IMR-90 (cell line): ENCODE data around the gene GALNT14. TPM values are rescaled to one million over a fixed set of nuclear protein-coding genes. Genes with fewer than 3 reads are reported as not detected.

Experiments used
- ATAC-seq: fragments of 200-7000 bp; cut with Tn5 transposase; 2 replicates; pipeline ENCODE4 v1.9.1; 2020; ENCODE audit warnings: low read depth, mild to moderate bottlenecking, moderate library complexity
- BruUV-seq: library from RNA; stranded (reverse); fragments of 400-500 nt; replicated peaks from 2 replicates; lab custom pipeline; 2021; lab: Mats Ljungman, UMichigan
- CTCF ChIA-PET: fragments of 300-600 bp; formaldehyde crosslinking; extraction: SDS; loops from one replicate; lab custom pipeline; 2021; ENCODE audit warnings: antibody characterized with exemption; lab: Yijun Ruan, JAX
- POLR2A ChIA-PET: fragments of 300-600 bp; sonication (Branson Sonifier 250); formaldehyde crosslinking; loops from one replicate; lab custom pipeline; 2022; ENCODE audit warnings: antibody characterized with exemption; ENCODE audit not compliant: unreplicated experiment; lab: Charles Lee
- DNase-seq: peaks from one replicate; pipeline ENCODE4 v3.0.0; 2013
- H2AFZ ChIP-seq: replicated peaks from 2 replicates; pipeline ENCODE3; 2013; ENCODE audit warnings: low read length, mild to moderate bottlenecking; ENCODE audit not compliant: poor library complexity
- H2AK5ac ChIP-seq: 2 replicates; pipeline ENCODE4 v1.6.1; 2013; ENCODE audit warnings: low read depth, low read length, inconsistent platforms
- H2AK9ac ChIP-seq: replicated peaks from 2 replicates; pipeline ENCODE3; 2013; ENCODE audit warnings: mild to moderate bottlenecking, low read depth, low read length, moderate library complexity; ENCODE audit not compliant: poor library complexity
- H2BK120ac ChIP-seq: 2 replicates; pipeline ENCODE4 v1.6.1; 2013; ENCODE audit warnings: low read depth, low read length, inconsistent platforms
- H2BK15ac ChIP-seq: 3 replicates; pipeline ENCODE4 v1.6.1; 2013; ENCODE audit warnings: low read depth, low read length, inconsistent platforms
- H2BK20ac ChIP-seq: 2 replicates; pipeline ENCODE4 v1.6.1; 2013; ENCODE audit warnings: low read depth, mild to moderate bottlenecking, inconsistent platforms, low read length, moderate library complexity
- H2BK5ac ChIP-seq: 2 replicates; pipeline ENCODE4 v1.6.1; 2013; ENCODE audit warnings: mild to moderate bottlenecking, low read depth, low read length, inconsistent platforms; ENCODE audit not compliant: poor library complexity, severe bottlenecking
- H3K14ac ChIP-seq: replicated peaks from 2 replicates; pipeline ENCODE4 v1.6.1; 2013; ENCODE audit warnings: low read depth, low read length, inconsistent platforms
- H3K18ac ChIP-seq: 2 replicates; pipeline ENCODE4 v1.6.1; 2013; ENCODE audit warnings: low read depth, low read length, control low read depth
- H3K23ac ChIP-seq: 2 replicates; pipeline ENCODE4 v1.6.1; 2013; ENCODE audit warnings: low read depth, low read length, inconsistent platforms
- H3K27ac ChIP-seq: 2 replicates; pipeline ENCODE4 v1.5.1; 2013; ENCODE audit warnings: mild to moderate bottlenecking, control low read depth, low read length; ENCODE audit not compliant: insufficient read depth
- H3K27me3 ChIP-seq: 2 replicates; pipeline ENCODE4 v1.6.1; 2013; ENCODE audit warnings: low read length; ENCODE audit not compliant: control insufficient read depth, insufficient read depth
- H3K36me3 ChIP-seq: 2 replicates; pipeline ENCODE4 v1.6.1; 2013; ENCODE audit warnings: low read length, mixed read lengths; ENCODE audit not compliant: control insufficient read depth, insufficient read depth
- H3K4ac ChIP-seq: 2 replicates; pipeline ENCODE4 v1.6.1; 2013; ENCODE audit warnings: low read depth, low read length, inconsistent platforms
- H3K4me1 ChIP-seq: 2 replicates; pipeline ENCODE4 v1.6.1; 2013; ENCODE audit warnings: low read length, mixed read lengths; ENCODE audit not compliant: control insufficient read depth, insufficient read depth
- H3K4me2 ChIP-seq: 2 replicates; pipeline ENCODE4 v1.6.1; 2013; ENCODE audit warnings: low read depth, mild to moderate bottlenecking, control low read depth, low read length, moderate library complexity
- H3K4me3 ChIP-seq: 2 replicates; pipeline ENCODE4 v1.5.1; 2013; ENCODE audit warnings: low read depth, mild to moderate bottlenecking, control low read depth, low read length, moderate library complexity; ENCODE audit not compliant: insufficient read depth
- H3K56ac ChIP-seq: 2 replicates; pipeline ENCODE4 v1.6.1; 2013; ENCODE audit warnings: low read length, inconsistent platforms; ENCODE audit not compliant: insufficient read depth; ENCODE audit errors: extremely low read depth
- H3K79me1 ChIP-seq, 2 experiments: 2 replicates each; pipeline ENCODE4 v1.6.1; 2013; ENCODE audit warnings: low read length in 2 of 2, inconsistent platforms in 1 of 2, low read depth in 1 of 2
- H3K9ac ChIP-seq: 2 replicates; pipeline ENCODE4 v1.6.1; 2013; ENCODE audit warnings: low read depth, low read length, control low read depth
- H3K9me1 ChIP-seq: 2 replicates; pipeline ENCODE4 v1.6.1; 2013; ENCODE audit warnings: low read length, inconsistent platforms; ENCODE audit not compliant: insufficient read depth
- H3K9me3 ChIP-seq: 2 replicates; pipeline ENCODE4 v1.6.1; 2013; ENCODE audit warnings: low read length; ENCODE audit not compliant: control insufficient read depth, insufficient read depth
- H4K20me1 ChIP-seq: 2 replicates; pipeline ENCODE4 v1.6.1; 2013; ENCODE audit warnings: low read length, inconsistent platforms; ENCODE audit not compliant: insufficient read depth
- H4K5ac ChIP-seq: 2 replicates; pipeline ENCODE4 v1.6.1; 2013; ENCODE audit warnings: mild to moderate bottlenecking, low read depth, low read length, control low read depth
- H4K8ac ChIP-seq, 2 experiments: 2 replicates each; pipeline ENCODE4 v1.6.1; 2013; ENCODE audit warnings: low read depth in 2 of 2, low read length in 2 of 2, control low read depth in 1 of 2, inconsistent platforms in 1 of 2
- H4K91ac ChIP-seq: 2 replicates; pipeline ENCODE4 v1.6.1; 2013; ENCODE audit warnings: low read depth, low read length, inconsistent platforms; ENCODE audit not compliant: insufficient read depth
- BHLHE40 ChIP-seq: fragments of 150-350 bp; IDR thresholded peaks from 2 replicates; pipeline ENCODE4 v1.6.1; 2016; ENCODE audit warnings: mild to moderate bottlenecking, low read depth, low read length
- CEBPB ChIP-seq: IDR thresholded peaks from 2 replicates; pipeline ENCODE4 v1.6.1; 2012; ENCODE audit warnings: low read depth, low read length, improper control_type of control experiment
- CHD1 ChIP-seq: IDR thresholded peaks from 2 replicates; pipeline ENCODE4 v1.6.1; 2012; ENCODE audit warnings: low read depth, low read length, improper control_type of control experiment
- CTCF ChIP-seq: conservative IDR thresholded peaks from 2 replicates; pipeline ENCODE4 v1.5.1; 2012; ENCODE audit warnings: mild to moderate bottlenecking, low read depth, low read length, improper control_type of control experiment
- MAFK ChIP-seq: IDR thresholded peaks from 2 replicates; pipeline ENCODE4 v1.6.1; 2012; ENCODE audit warnings: low read depth, low read length, improper control_type of control experiment
- MAZ ChIP-seq: IDR thresholded peaks from 2 replicates; pipeline ENCODE4 v1.6.1; 2012; ENCODE audit warnings: low read depth, mild to moderate bottlenecking, low read length, improper control_type of control experiment, moderate library complexity, borderline replicate concordance
- MXI1 ChIP-seq: IDR thresholded peaks from 2 replicates; pipeline ENCODE4 v1.6.1; 2012; ENCODE audit warnings: low read depth, mild to moderate bottlenecking, low read length, moderate library complexity, borderline replicate concordance
- NFE2L2 ChIP-seq: fragments of 150-350 bp; IDR thresholded peaks from 2 replicates; pipeline ENCODE4 v1.6.1; 2016; ENCODE audit warnings: low read depth, mild to moderate bottlenecking, low read length
- POLR2A ChIP-seq: IDR thresholded peaks from 2 replicates; pipeline ENCODE4 v1.6.1; 2012; ENCODE audit warnings: mild to moderate bottlenecking, low read depth, low read length
- RAD21 ChIP-seq: IDR thresholded peaks from 2 replicates; pipeline ENCODE4 v1.6.1; 2012; ENCODE audit warnings: low read length, improper control_type of control experiment
- RCOR1 ChIP-seq: IDR thresholded peaks from 2 replicates; pipeline ENCODE4 v1.6.1; 2012; ENCODE audit warnings: mild to moderate bottlenecking, low read length, improper control_type of control experiment; ENCODE audit not compliant: insufficient replicate concordance
- RFX5 ChIP-seq: IDR thresholded peaks from 2 replicates; pipeline ENCODE4 v1.8.0; 2012; ENCODE audit warnings: low read depth, mild to moderate bottlenecking, low read length, moderate library complexity
- WGBS, 2 experiments: methylation state at CpG; one replicate each; pipeline versions ENCODE4 v1.1.5 to v1.1.7; 2013; ENCODE audit warnings: missing lambda C conversion rate in 2 of 2; ENCODE audit not compliant: insufficient read length in 1 of 2; ENCODE audit errors: extremely low coverage in 2 of 2; 5-methylcytosine and 5-hydroxymethylcytosine counted together
- dilution Hi-C: fragments of 300-500 bp; cut with HindIII; formaldehyde crosslinking; loops from one replicate; pipeline ENCODE4 v1.14.3; 2018; ENCODE audit warnings: low sequenced_read_pairs; ENCODE audit not compliant: unreplicated experiment
- in situ Hi-C: fragments of 300-500 bp; cut with MboI; formaldehyde crosslinking; loops from 3 replicates; pipeline ENCODE4 v1.14.3; 2019; ENCODE audit warnings: low sequenced_read_pairs, inconsistent platforms, mixed read lengths
- intact Hi-C: fragments of 100-400 bp; cut with micrococcal nuclease; formaldehyde crosslinking; loops from 2 replicates; pipeline ENCODE4 v1.10.0; 2022
- polyA plus RNA-seq, 3 experiments: library from polyadenylated mRNA; depleted of rRNA; stranded (reverse); fragments of >200 nt; gene quantifications; 2 replicates each; pipeline ENCODE4 v1.2.3, GENCODE V29; 2012; ENCODE audit warnings: low replicate concordance in 1 of 3
- total RNA-seq: library from RNA; depleted of rRNA; stranded (reverse); fragments of >200 nt; gene quantifications from 2 replicates; pipeline ENCODE4 v1.2.3, GENCODE V29; 2012
- TF ChIP-seq, protein P1 (sequence below): fragments of 150-350 bp; IDR thresholded peaks from 2 replicates; pipeline ENCODE4 v1.6.1; 2017; ENCODE audit warnings: mild to moderate bottlenecking, antibody characterized with exemption, low read length, low read depth

Gene GALNT14
- total and polyA plus RNA-seq, 2 of the 4 experiments (the other 2 are of a cell fraction): 0.15 to 0.18 TPM

DNA sequence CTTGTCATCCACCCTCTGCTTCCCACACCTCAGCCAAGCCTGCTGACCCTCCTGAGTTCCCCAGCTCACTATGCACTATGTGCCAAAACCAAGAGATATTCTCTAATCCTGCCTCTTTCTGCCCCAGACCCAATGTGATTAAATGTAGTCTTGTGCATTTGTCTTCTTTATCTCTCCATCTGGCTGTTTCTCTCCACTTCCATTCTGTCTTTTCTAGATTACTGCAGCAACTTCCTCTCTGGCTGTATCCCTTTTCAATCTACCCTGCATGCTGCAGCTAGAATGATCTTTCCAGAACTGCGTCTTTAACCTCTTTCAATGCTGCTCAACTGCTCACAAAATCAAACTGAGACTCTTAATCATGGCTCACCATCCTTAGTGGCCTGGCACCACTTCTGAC, 164.1 kb downstream of the GALNT14 start:
- TF ChIP-seq POLR2A (no peak), RCOR1 (no peak), RAD21 (no peak), MAFK (no peak), CEBPB (no peak), BHLHE40 (no peak), MAZ (no peak), NFE2L2 (no peak), CTCF (no peak), RFX5 (no peak), MXI1 (no peak), CHD1 (no peak)
- TF ChIP-seq, protein P1, sequence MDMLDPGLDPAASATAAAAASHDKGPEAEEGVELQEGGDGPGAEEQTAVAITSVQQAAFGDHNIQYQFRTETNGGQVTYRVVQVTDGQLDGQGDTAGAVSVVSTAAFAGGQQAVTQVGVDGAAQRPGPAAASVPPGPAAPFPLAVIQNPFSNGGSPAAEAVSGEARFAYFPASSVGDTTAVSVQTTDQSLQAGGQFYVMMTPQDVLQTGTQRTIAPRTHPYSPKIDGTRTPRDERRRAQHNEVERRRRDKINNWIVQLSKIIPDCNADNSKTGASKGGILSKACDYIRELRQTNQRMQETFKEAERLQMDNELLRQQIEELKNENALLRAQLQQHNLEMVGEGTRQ: no peak
- no peaks in the 10 kb centered on the region; the same call in 1 of the 2 replicates for H3K9me3 ChIP-seq
- H3K4me2 ChIP-seq: no peak overlapping the region
- no peaks in the 10 kb centered on the region for H3K4me1 ChIP-seq
- no peak overlapping the region for H3K14ac ChIP-seq
- WGBS, 2 experiments: 17% methylated on average over 1 of the region's 1 CpG; no CpG with 5 or more reads in 1 of the 2 experiments
- no peaks in the 10 kb centered on the region for H3K9me1 ChIP-seq
- ChIA-PET CTCF (no interaction called here), POLR2A (no interaction called here)
- dilution Hi-C loops (no loop called here), intact Hi-C loops (no loop called here), in situ Hi-C loops (no loop called here)
- no peak overlapping the region for H4K5ac ChIP-seq
- DNase-seq (no peak), ATAC-seq (no peak)
- H2AK9ac ChIP-seq: no peak overlapping the region
- no peak overlapping the region for H3K4ac ChIP-seq
- H3K27ac ChIP-seq: no peak overlapping the region
- H3K27me3 ChIP-seq: peaks cover 1% of the 10 kb centered on the region; the same call in 1 of the 2 replicates
- H3K56ac ChIP-seq: no peak overlapping the region
- H2BK5ac ChIP-seq: no peak overlapping the region
- BruUV-seq: no TSS peak
- no peak overlapping the region for H2BK15ac ChIP-seq
- H4K91ac ChIP-seq: no peak overlapping the region
- H4K8ac ChIP-seq: no peak overlapping the region
- H3K4me3 ChIP-seq: no peak overlapping the region
- no peak overlapping the region for H2BK120ac ChIP-seq
- H3K18ac ChIP-seq: no peak overlapping the region
- no peaks in the 10 kb centered on the region for H3K36me3 ChIP-seq
- H2BK20ac ChIP-seq: no peak overlapping the region
- H4K20me1 ChIP-seq: no peaks in the 10 kb centered on the region
- no peak overlapping the region for H3K23ac ChIP-seq
- no peak overlapping the region for H2AK5ac ChIP-seq
- H3K9ac ChIP-seq: no peak overlapping the region
- no peak overlapping the region for H2AFZ ChIP-seq
- no peaks in the 10 kb centered on the region for H3K79me1 ChIP-seq
